Omental fat pad (tissue), 4 donors: Measurements from ENCODE around the gene SGPP1. TPM values are rescaled to one million over a fixed set of nuclear protein-coding genes. Genes with fewer than 3 reads are reported as not detected.
"Not testable (repeated sequence)": the region's sequence is repeated elsewhere in the genome, so short reads cannot be mapped to it uniquely, and the experiment has no call there.

Source experiments
- ATAC-seq: fragments of 150-250 bp; one replicate; pipeline ENCODE4 v1.9.1; 2016; ENCODE audit warnings: mild to moderate bottlenecking, moderate library complexity; ENCODE audit not compliant: low FRiP score
- DNase-seq: peaks from one replicate; pipeline ENCODE4 v3.0.0-alpha.2; 2019; ENCODE audit warnings: low spot score
- small RNA-seq: library from RNA; depleted of rRNA; stranded (forward); fragments of <200 nt; gene quantifications from one replicate; pipeline ENCODE3, GENCODE V24; 2016
- total RNA-seq, 4 donors: library from RNA; depleted of rRNA; stranded (reverse); fragments of >200 nt; gene quantifications; one replicate each; pipeline ENCODE4 v1.1.0, GENCODE V29; 2016
- TF ChIP-seq, protein P1 (sequence below), 3 donors: fragments of 450-650 bp; IDR thresholded peaks; one replicate each; pipeline ENCODE4 v1.5.1; 2016 to 2017; ENCODE audit warnings: antibody characterized with exemption in 3 of 3, mild to moderate bottlenecking in 3 of 3, moderate library complexity in 2 of 3

SGPP1 gene
- total RNA-seq, 4 donors from 2014 or later, result 18.9 to 23.5 (median 21.1) TPM

DNA sequence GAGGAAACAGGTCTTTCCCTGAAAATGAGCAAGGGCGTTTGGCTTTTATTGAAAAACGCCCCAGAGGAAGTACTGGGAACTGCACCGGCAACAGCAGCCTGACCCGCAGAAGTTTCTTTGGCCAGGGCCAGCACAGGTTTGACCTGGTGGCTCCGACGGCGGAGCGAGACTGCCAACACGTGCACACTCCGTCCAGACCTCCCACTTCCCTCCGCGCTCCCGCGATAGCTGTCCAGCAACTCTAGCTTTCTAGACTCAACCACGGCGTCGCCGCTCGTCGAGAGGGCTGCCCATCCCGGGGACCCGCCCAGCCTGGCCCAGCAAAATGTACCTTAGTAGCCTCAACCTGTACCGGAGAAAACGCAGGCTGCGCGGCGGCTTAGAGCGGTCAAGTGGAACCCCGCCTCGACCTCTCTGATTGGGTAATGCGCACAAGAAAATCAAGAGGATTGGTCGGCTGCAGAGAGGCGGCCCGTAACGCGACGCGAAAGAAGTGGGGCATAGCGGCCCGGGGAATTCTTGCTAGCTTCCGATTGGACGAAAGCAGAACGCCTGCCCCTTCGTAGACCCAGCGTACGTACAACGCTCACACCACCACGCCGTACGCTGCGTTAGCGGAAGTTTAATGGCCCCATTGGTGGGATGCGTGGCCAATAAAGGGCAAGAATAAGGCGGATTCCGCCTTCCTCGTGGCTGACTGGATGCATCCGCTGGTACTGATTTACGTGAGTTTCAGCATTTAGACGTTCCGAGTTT, 86.2 kb downstream of the SGPP1 start, which contains the start of gene WDR89:
TSS of gene WDR89 (minus strand) at position 399 of the 756 bp plus-strand sequence. CDS start 41,929 bp downstream, outside the sequence.
- ATAC-seq (peak; percentile 97), DNase-seq (peak; percentile 76)
- TF ChIP-seq, protein P1, sequence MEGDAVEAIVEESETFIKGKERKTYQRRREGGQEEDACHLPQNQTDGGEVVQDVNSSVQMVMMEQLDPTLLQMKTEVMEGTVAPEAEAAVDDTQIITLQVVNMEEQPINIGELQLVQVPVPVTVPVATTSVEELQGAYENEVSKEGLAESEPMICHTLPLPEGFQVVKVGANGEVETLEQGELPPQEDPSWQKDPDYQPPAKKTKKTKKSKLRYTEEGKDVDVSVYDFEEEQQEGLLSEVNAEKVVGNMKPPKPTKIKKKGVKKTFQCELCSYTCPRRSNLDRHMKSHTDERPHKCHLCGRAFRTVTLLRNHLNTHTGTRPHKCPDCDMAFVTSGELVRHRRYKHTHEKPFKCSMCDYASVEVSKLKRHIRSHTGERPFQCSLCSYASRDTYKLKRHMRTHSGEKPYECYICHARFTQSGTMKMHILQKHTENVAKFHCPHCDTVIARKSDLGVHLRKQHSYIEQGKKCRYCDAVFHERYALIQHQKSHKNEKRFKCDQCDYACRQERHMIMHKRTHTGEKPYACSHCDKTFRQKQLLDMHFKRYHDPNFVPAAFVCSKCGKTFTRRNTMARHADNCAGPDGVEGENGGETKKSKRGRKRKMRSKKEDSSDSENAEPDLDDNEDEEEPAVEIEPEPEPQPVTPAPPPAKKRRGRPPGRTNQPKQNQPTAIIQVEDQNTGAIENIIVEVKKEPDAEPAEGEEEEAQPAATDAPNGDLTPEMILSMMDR (IDR thresholded peaks at IDR 0.05), result peak in 2 of 3 donors; percentile 72 to 74

DNA sequence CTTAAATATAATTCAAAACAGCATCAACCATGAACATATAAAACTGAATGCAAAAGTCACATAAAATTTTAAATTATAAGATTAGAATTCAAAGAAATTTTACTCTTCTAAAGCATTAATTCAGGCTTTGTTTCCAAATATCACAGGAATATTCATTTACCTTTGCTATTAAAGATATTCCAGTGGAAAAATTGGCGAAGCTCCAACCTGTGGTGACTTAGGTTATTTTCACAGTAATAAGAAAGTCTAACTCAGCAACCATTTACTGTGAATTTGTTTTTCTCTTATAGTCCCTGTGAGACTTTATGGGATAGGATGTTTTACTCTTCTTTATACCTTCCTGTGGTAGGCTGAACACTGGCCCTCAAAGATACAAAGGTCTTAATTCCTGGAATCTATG, 89.4 kb downstream of the SGPP1 start:
- DNase-seq, result no peak
- no peak for ATAC-seq
- TF ChIP-seq, protein P1 (IDR thresholded peaks at IDR 0.05), result no peak

GRCh38 chr14:63636094-63636635, 91.7 kb downstream of the SGPP1 start:
- not testable (repeated sequence) for ATAC-seq

More at GRCh38 chr14:63636094-63636635, 91.7 kb downstream of the SGPP1 start:
- not testable (repeated sequence) for DNase-seq

Small RNA genes within 50 kb of the gene (small RNA-seq; reads per million reads assigned to genes)
- gene AL161670.1, result not detected
- not detected for gene RF00012
- gene RNU7-116P, result not detected

Other genes starting within 250 kb of the SGPP1 start
- 10 to 100 TPM; 17.0 to 23.3 (median 21.0) TPM for gene PPP2R5E, start 184.7 kb downstream of the SGPP1 start, total RNA-seq
- 1 to 10 TPM; 4.7 to 9.5 (median 6.3) TPM for gene WDR89, start 86.2 kb downstream of the SGPP1 start, total RNA-seq
- 100 to 1,000 TPM; 162 to 274 (median 207) TPM for gene SYNE2, start 124.9 kb upstream of the SGPP1 start, total RNA-seq